Erythroblast (primary cell): ENCODE measurements around the gene CRPPA.

Experiments
- GATA1 ChIP-seq: IDR thresholded peaks from 2 replicates; pipeline ENCODE4 v1.6.1; 2011; ENCODE audit warnings: low read depth, mild to moderate bottlenecking, control low read depth, low read length, moderate library complexity
- POLR2A ChIP-seq: IDR thresholded peaks from 2 replicates; pipeline ENCODE4 v1.6.1; 2011; ENCODE audit warnings: mild to moderate bottlenecking, low read length

GRCh38 chr7:16460789-16461493 is 39.6 kb upstream of the CRPPA start:
- no peak for TF ChIP-seq GATA1
- TF ChIP-seq POLR2A: no peak
